GM18858 (cell line): ENCODE results near the gene DDX54.
"Not testable (repeated sequence)": the region's sequence is repeated elsewhere in the genome, so short reads cannot be mapped to it uniquely, and the experiment has no call there.

Experiments
- ATAC-seq: cut with Tn5 transposase; IDR thresholded peaks from one replicate; pipeline ENCODE4 v1.9.1; 2021; ENCODE audit not compliant: unreplicated experiment

DDX54 gene

GRCh38 chr12:113145720-113146551 lies 39.3 kb downstream of the DDX54 start:
- ATAC-seq: no peak

- ATAC-seq: no peak
Observed at GRCh38 chr12:113144806-113145205, 40.5 kb downstream of the DDX54 start.

- ATAC-seq: no peak
Observed at GRCh38 chr12:113143959-113144358, 41.3 kb downstream of the DDX54 start.

- no peak for ATAC-seq
Observed at GRCh38 chr12:113142886-113143332, 42.4 kb downstream of the DDX54 start.

- ATAC-seq: no peak
Observed at GRCh38 chr12:113142173-113142885, 42.9 kb downstream of the DDX54 start.

GRCh38 chr12:113141716-113142115 lies 43.6 kb downstream of the DDX54 start:
- not testable (repeated sequence) for ATAC-seq

GRCh38 chr12:113140706-113141105 lies 44.6 kb downstream of the DDX54 start:
- no peak for ATAC-seq

- ATAC-seq: no peak
Observed at GRCh38 chr12:113138826-113139225, 46.5 kb downstream of the DDX54 start.

- no peak for ATAC-seq
Observed at GRCh38 chr12:113137861-113138783, 47.2 kb downstream of the DDX54 start.

GRCh38 chr12:113136990-113137511 lies 48.2 kb downstream of the DDX54 start:
- ATAC-seq: no peak

- no peak for ATAC-seq
Observed at GRCh38 chr12:113136128-113136989, 48.9 kb downstream of the DDX54 start.

- no peak for ATAC-seq
Observed at GRCh38 chr12:113135178-113136127, 49.8 kb downstream of the DDX54 start, which contains the start of gene RASAL1. TSS of gene RASAL1 (minus strand) at chr12:113135761. CDS start at chr12:113135462, 299 bp downstream.

- ATAC-seq: no peak
Observed at GRCh38 chr12:113134521-113134951, 50.7 kb downstream of the DDX54 start.

GRCh38 chr12:113134071-113134470 lies 51.2 kb downstream of the DDX54 start:
- ATAC-seq: no peak

GRCh38 chr12:113133666-113134065 lies 51.6 kb downstream of the DDX54 start:
- no peak for ATAC-seq

- ATAC-seq: no peak
Observed at GRCh38 chr12:113133036-113133435, 52.2 kb downstream of the DDX54 start.

- ATAC-seq: no peak
Observed at GRCh38 chr12:113131556-113131955, 53.7 kb downstream of the DDX54 start.

- ATAC-seq: no peak
Observed at GRCh38 chr12:113130457-113131135, 54.7 kb downstream of the DDX54 start.
